HepG2 (cell line): Measurements from ENCODE around the gene STAT6. TPM values are rescaled to one million over a fixed set of nuclear protein-coding genes. Genes with fewer than 3 reads are reported as not detected.
A peak's percentile ranks its signal among the peaks of the same experiment; 100 is the strongest.

Source experiments
- BORCS8-MEF2B ChIP-seq: sonication (generic); formaldehyde crosslinking; IDR thresholded peaks from 2 replicates; pipeline ENCODE4 v1.8.0; 2022; ENCODE audit warnings: mild to moderate bottlenecking, missing genetic modification reagents
- DDIT3 ChIP-seq: sonication (generic); formaldehyde crosslinking; IDR thresholded peaks from 2 replicates; pipeline ENCODE4 v1.4.0; 2020; ENCODE audit warnings: mild to moderate bottlenecking, missing genetic modification reagents
- HINFP ChIP-seq: sonication (generic); formaldehyde crosslinking; IDR thresholded peaks from 2 replicates; pipeline ENCODE4 v1.4.0; 2020; ENCODE audit warnings: low read depth, mild to moderate bottlenecking, missing genetic modification reagents
- HNRNPH1 ChIP-seq: fragments of 200-400 bp; formaldehyde crosslinking; optimal IDR thresholded peaks from 2 replicates; pipeline ENCODE3; 2017; ENCODE audit warnings: mild to moderate bottlenecking, low read depth, low read length
- HOXA7 ChIP-seq: sonication (generic); formaldehyde crosslinking; IDR thresholded peaks from 2 replicates; pipeline ENCODE4 v1.8.1; 2022; ENCODE audit warnings: mild to moderate bottlenecking, missing genetic modification reagents, moderate library complexity
- KDM6A ChIP-seq: IDR thresholded peaks from 2 replicates; pipeline ENCODE4 v1.6.1; 2016; ENCODE audit warnings: low read depth
- KIAA2018 ChIP-seq: sonication (generic); formaldehyde crosslinking; IDR thresholded peaks from 2 replicates; pipeline ENCODE4 v1.5.0; 2020; ENCODE audit warnings: mild to moderate bottlenecking, missing genetic modification reagents, borderline replicate concordance
- MYNN ChIP-seq: sonication (generic); formaldehyde crosslinking; IDR thresholded peaks from 2 replicates; pipeline ENCODE4 v1.4.0; 2020; ENCODE audit warnings: mild to moderate bottlenecking, low read depth, missing genetic modification reagents
- PPARG ChIP-seq: conservative IDR thresholded peaks from 2 replicates; pipeline ENCODE4 v1.6.1; 2016; ENCODE audit warnings: missing biosample characterization, missing genetic modification reagents
- TCF12 ChIP-seq, 2 experiments: fragments of 450-650 bp in 1 of 2; sonication (generic) in 1 of 2; formaldehyde crosslinking in 1 of 2; IDR thresholded peaks; 2 replicates each; pipeline versions ENCODE4 v1.6.1 to v1.8.0; 2017 to 2022; ENCODE audit warnings: antibody characterized with exemption in 1 of 2, mild to moderate bottlenecking in 1 of 2, missing genetic modification reagents in 1 of 2, moderate library complexity in 1 of 2
- TEAD2 ChIP-seq: sonication (generic); formaldehyde crosslinking; IDR thresholded peaks from 2 replicates; pipeline ENCODE4 v1.9.0; 2021; ENCODE audit warnings: missing genetic modification reagents
- ZBTB8A ChIP-seq: sonication (generic); formaldehyde crosslinking; IDR thresholded peaks from 2 replicates; pipeline ENCODE4 v1.4.0; 2020; ENCODE audit warnings: mild to moderate bottlenecking, low read depth, missing genetic modification reagents, borderline replicate concordance
- ZNF383 ChIP-seq: sonication (generic); formaldehyde crosslinking; IDR thresholded peaks from 2 replicates; pipeline ENCODE4 v1.4.0; 2020; ENCODE audit warnings: missing genetic modification reagents, mild to moderate bottlenecking, borderline replicate concordance
- ZNF484 ChIP-seq: sonication (generic); formaldehyde crosslinking; IDR thresholded peaks from 2 replicates; pipeline ENCODE4 v1.5.1; 2020; ENCODE audit warnings: mild to moderate bottlenecking, low read depth, missing genetic modification reagents, borderline replicate concordance
- ZSCAN12 ChIP-seq: sonication (generic); formaldehyde crosslinking; IDR thresholded peaks from 2 replicates; pipeline ENCODE4 v1.9.0; 2021; ENCODE audit warnings: mild to moderate bottlenecking, missing genetic modification reagents
- ZSCAN25 ChIP-seq: sonication (generic); formaldehyde crosslinking; IDR thresholded peaks from 2 replicates; pipeline ENCODE4 v1.8.0; 2022; ENCODE audit warnings: mild to moderate bottlenecking, missing genetic modification reagents
- ZSCAN31 ChIP-seq: sonication (generic); formaldehyde crosslinking; IDR thresholded peaks from 2 replicates; pipeline ENCODE4 v1.5.0; 2020; ENCODE audit warnings: low read depth, mild to moderate bottlenecking, missing genetic modification reagents
- polyA plus RNA-seq, 8 experiments: library from polyadenylated mRNA; depleted of rRNA in 3 of 8; stranded (reverse) in 7 of 8; unstranded in 1 of 8; fragments of >200 nt; fragmentation: Illumina TruSeq in 4 of 8; extraction: Trizol in 4 of 8; gene quantifications; 2 replicates each; pipeline versions ENCODE4 v1.2.1 to v1.2.3, GENCODE V29; 2011 to 2016; ENCODE audit warnings: low read depth in 4 of 8, missing spikeins in 1 of 8, mixed read lengths in 1 of 8; ENCODE audit not compliant: insufficient read depth in 1 of 8
- total RNA-seq, 5 experiments: library from RNA; depleted of rRNA; stranded (reverse); fragments of >200 nt; fragmentation: Illumina TruSeq; extraction: Trizol; gene quantifications; 2 replicates each; pipeline ENCODE4 v1.2.3, GENCODE V29; 2016; ENCODE audit warnings: low read depth in 1 of 5

The STAT6 gene
- total and polyA plus RNA-seq, 2 of the 13 experiments (the other 11 are each of a cell fraction or from before 2014, with no cell fraction given), result 28.0 to 62.2 TPM

GRCh38 chr12:57078519-57079404 is 32.4 kb downstream of the STAT6 start, which contains the start of gene NEMP1 (continued):
- TF ChIP-seq HINFP (CRISPR knock-in tag) (peak; percentile 28; the same call in 1 of the 2 replicates), ZSCAN31 (CRISPR knock-in tag) (no peak), DDIT3 (CRISPR knock-in tag) (no peak), BORCS8-MEF2B (CRISPR knock-in tag) (peak; percentile 92), TCF12 (IDR thresholded peaks at IDR 0.05) (no peak), TCF12 (CRISPR knock-in tag; IDR thresholded peaks at IDR 0.05) (no peak), HNRNPH1 (no peak), PPARG (CRISPR knock-in tag) (no peak), MYNN (no peak), ZNF383 (CRISPR knock-in tag) (no peak), ZBTB8A (CRISPR knock-in tag) (no peak), TEAD2 (CRISPR knock-in tag) (no peak), ZSCAN25 (no peak), KIAA2018 (CRISPR knock-in tag) (no peak), ZSCAN12 (CRISPR knock-in tag) (no peak), HOXA7 (CRISPR knock-in tag) (no peak), KDM6A (CRISPR knock-in tag) (no peak), ZNF484 (no peak)
